Panc1 (cell line): ENCODE measurements around the gene ATRNL1. TPM values are rescaled to one million over a fixed set of nuclear protein-coding genes. Genes with fewer than 3 reads are reported as not detected.

Experiments
- ATAC-seq: fragments of 200-7000 bp; cut with Tn5 transposase; 2 replicates; pipeline ENCODE4 v1.9.1; 2020; ENCODE audit warnings: mild to moderate bottlenecking, moderate library complexity
- BruUV-seq: library from RNA; stranded (reverse); fragments of 400-500 nt; replicated peaks from 2 replicates; lab custom pipeline; 2021; lab: Mats Ljungman, UMichigan
- CTCF ChIA-PET: fragments of 300-600 bp; sonication (Branson Sonifier 250); formaldehyde crosslinking; loops from one replicate; lab custom pipeline; 2022; ENCODE audit warnings: antibody characterized with exemption; lab: Charles Lee
- POLR2A ChIA-PET: fragments of 300-600 bp; sonication (Branson Sonifier 250); formaldehyde crosslinking; loops from one replicate; lab custom pipeline; 2022; ENCODE audit warnings: antibody characterized with exemption; lab: Charles Lee
- DNase-seq: peaks from one replicate; pipeline ENCODE4 v3.0.0-alpha.2; 2010; ENCODE audit warnings: low read depth, low spot score
- H3K27ac ChIP-seq: 2 replicates; pipeline ENCODE4 v1.5.1; 2011; ENCODE audit warnings: mild to moderate bottlenecking, low read length, inconsistent platforms
- H3K27me3 ChIP-seq: fragments of 200-500 bp; sonication (Bioruptor generic); 2 replicates; pipeline ENCODE4 v1.6.0; 2014; ENCODE audit warnings: low read length, inconsistent platforms; ENCODE audit not compliant: control insufficient read depth, insufficient read depth
- H3K36me3 ChIP-seq: fragments of 200-500 bp; sonication (Bioruptor generic); 2 replicates; pipeline ENCODE4 v1.5.1; 2014; ENCODE audit warnings: inconsistent platforms, mild to moderate bottlenecking, low read length, moderate library complexity; ENCODE audit not compliant: control insufficient read depth, insufficient read depth
- H3K4me1 ChIP-seq: 2 replicates; pipeline ENCODE4 v1.5.1; 2011; ENCODE audit warnings: inconsistent platforms, mild to moderate bottlenecking, low read length, moderate library complexity; ENCODE audit not compliant: control insufficient read depth, insufficient read depth
- H3K4me3 ChIP-seq, 2 experiments: 2 replicates each; pipeline ENCODE4 v1.5.1; 2011 to 2012; ENCODE audit warnings: low read depth in 2 of 2, low read length in 2 of 2, mild to moderate bottlenecking in 2 of 2, inconsistent platforms in 1 of 2, moderate library complexity in 1 of 2
- H3K9me3 ChIP-seq: fragments of 200-500 bp; sonication (Bioruptor generic); 2 replicates; pipeline ENCODE4 v1.5.1; 2014; ENCODE audit warnings: low read depth, mild to moderate bottlenecking, inconsistent platforms, low read length, moderate library complexity; ENCODE audit not compliant: control insufficient read depth, insufficient read depth
- POLR2AphosphoS5 ChIP-seq: IDR thresholded peaks from 2 replicates; pipeline ENCODE4 v1.6.1; 2012; ENCODE audit warnings: mild to moderate bottlenecking, low read depth, low read length, moderate library complexity
- SIN3A ChIP-seq: IDR thresholded peaks from 2 replicates; pipeline ENCODE4 v1.6.1; 2012; ENCODE audit warnings: low read depth, mild to moderate bottlenecking, low read length, moderate library complexity, borderline replicate concordance; ENCODE audit not compliant: insufficient read depth
- TCF7L2 ChIP-seq: IDR thresholded peaks from 2 replicates; pipeline ENCODE4 v1.6.1; 2011; ENCODE audit warnings: mild to moderate bottlenecking, low read depth, low read length, inconsistent platforms
- in situ Hi-C: cut with HindIII; loops from 2 replicates; pipeline ENCODE4 v1.10.0; 2016; ENCODE audit warnings: low sequenced_read_pairs, low pct_unique_long_range_greater_than_20kb
- intact Hi-C: fragments of 100-400 bp; cut with micrococcal nuclease; formaldehyde crosslinking; loops from one replicate; pipeline ENCODE4 v1.10.0; 2022; ENCODE audit not compliant: unreplicated experiment
- total RNA-seq: library from RNA; stranded (reverse); gene quantifications from one replicate; pipeline ENCODE4 v1.2.1, GENCODE V29; 2021; ENCODE audit not compliant: unreplicated experiment
- TF ChIP-seq, protein P1 (sequence below), 2 experiments: IDR thresholded peaks; 2 replicates each; pipeline ENCODE4 v1.6.1; 2011 to 2012; ENCODE audit warnings: low read depth in 2 of 2, control low read depth in 1 of 2, low read length in 1 of 2, mild to moderate bottlenecking in 1 of 2, moderate library complexity in 1 of 2; ENCODE audit not compliant: insufficient read depth in 1 of 2
- TF ChIP-seq, protein P2 (sequence below): fragments of 450-650 bp; IDR thresholded peaks from 2 replicates; pipeline ENCODE4 v1.5.1; 2017; ENCODE audit warnings: mild to moderate bottlenecking

ATRNL1 gene
- total RNA-seq, 1 experiment from 2014 or later = 17.1 TPM

DNA sequence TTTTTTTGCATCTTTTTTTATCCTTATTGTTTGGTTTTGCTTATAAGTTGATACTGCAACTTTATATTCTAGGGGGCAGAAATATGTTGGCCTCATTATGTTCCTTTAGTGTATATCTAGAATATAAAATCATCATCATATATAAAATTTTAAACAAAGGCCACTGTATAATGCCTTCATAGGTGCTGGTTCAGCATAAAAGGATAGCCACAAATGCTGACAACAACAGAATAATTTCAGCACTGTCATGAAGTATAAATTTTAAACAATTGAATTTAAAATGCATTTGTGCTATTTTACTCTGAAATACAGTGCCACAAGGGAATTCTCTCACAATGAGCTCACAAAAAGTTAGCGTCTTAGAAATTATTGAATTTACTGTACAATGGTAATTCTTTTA is 285.9 kb downstream of the ATRNL1 start:
- POLR2A ChIA-PET = no interaction called here
- no peak for TF ChIP-seq POLR2AphosphoS5
- TF ChIP-seq, protein P1, sequence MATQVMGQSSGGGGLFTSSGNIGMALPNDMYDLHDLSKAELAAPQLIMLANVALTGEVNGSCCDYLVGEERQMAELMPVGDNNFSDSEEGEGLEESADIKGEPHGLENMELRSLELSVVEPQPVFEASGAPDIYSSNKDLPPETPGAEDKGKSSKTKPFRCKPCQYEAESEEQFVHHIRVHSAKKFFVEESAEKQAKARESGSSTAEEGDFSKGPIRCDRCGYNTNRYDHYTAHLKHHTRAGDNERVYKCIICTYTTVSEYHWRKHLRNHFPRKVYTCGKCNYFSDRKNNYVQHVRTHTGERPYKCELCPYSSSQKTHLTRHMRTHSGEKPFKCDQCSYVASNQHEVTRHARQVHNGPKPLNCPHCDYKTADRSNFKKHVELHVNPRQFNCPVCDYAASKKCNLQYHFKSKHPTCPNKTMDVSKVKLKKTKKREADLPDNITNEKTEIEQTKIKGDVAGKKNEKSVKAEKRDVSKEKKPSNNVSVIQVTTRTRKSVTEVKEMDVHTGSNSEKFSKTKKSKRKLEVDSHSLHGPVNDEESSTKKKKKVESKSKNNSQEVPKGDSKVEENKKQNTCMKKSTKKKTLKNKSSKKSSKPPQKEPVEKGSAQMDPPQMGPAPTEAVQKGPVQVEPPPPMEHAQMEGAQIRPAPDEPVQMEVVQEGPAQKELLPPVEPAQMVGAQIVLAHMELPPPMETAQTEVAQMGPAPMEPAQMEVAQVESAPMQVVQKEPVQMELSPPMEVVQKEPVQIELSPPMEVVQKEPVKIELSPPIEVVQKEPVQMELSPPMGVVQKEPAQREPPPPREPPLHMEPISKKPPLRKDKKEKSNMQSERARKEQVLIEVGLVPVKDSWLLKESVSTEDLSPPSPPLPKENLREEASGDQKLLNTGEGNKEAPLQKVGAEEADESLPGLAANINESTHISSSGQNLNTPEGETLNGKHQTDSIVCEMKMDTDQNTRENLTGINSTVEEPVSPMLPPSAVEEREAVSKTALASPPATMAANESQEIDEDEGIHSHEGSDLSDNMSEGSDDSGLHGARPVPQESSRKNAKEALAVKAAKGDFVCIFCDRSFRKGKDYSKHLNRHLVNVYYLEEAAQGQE (IDR thresholded peaks at IDR 0.05; ENCODE audit: insufficient read depth in 1 of 2, low read depth in 2 of 2, low read length in 1 of 2) = no peak
- TF ChIP-seq TCF7L2 = no peak
- no peak for TF ChIP-seq SIN3A
- TF ChIP-seq, protein P2, sequence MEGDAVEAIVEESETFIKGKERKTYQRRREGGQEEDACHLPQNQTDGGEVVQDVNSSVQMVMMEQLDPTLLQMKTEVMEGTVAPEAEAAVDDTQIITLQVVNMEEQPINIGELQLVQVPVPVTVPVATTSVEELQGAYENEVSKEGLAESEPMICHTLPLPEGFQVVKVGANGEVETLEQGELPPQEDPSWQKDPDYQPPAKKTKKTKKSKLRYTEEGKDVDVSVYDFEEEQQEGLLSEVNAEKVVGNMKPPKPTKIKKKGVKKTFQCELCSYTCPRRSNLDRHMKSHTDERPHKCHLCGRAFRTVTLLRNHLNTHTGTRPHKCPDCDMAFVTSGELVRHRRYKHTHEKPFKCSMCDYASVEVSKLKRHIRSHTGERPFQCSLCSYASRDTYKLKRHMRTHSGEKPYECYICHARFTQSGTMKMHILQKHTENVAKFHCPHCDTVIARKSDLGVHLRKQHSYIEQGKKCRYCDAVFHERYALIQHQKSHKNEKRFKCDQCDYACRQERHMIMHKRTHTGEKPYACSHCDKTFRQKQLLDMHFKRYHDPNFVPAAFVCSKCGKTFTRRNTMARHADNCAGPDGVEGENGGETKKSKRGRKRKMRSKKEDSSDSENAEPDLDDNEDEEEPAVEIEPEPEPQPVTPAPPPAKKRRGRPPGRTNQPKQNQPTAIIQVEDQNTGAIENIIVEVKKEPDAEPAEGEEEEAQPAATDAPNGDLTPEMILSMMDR = no peak
- intact Hi-C loops = no loop called here
- no peak for ATAC-seq
- H3K36me3 ChIP-seq = no peaks in the 10 kb centered on the region
- no peaks in the 10 kb centered on the region for H3K27me3 ChIP-seq
- CTCF ChIA-PET = no interaction called here
- no peaks in the 10 kb centered on the region for H3K4me1 ChIP-seq
- H3K27ac ChIP-seq = no peak overlapping the region
- H3K9me3 ChIP-seq = no peaks in the 10 kb centered on the region
- no peak for DNase-seq
- H3K4me3 ChIP-seq = no peak overlapping the region
- no TSS peak for BruUV-seq
- in situ Hi-C loops = no loop called here

DNA sequence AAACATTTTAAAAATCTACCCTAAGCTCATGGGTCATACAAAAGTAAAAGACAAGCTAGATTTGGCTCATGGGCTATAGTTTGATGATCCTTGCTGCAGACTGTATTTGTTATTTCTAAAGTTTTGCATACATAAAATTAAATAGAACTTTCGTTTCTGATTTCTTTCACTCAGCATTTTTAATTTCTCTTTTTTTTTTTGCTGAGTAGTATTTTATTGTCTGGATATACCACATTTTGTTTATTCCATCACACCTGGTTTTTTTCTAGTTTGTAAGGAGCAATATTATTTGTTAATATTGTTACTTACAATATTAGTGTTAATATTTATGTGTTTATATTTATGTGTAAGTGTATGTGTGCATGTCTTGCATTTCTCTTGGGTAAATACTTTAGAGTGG is 291.5 kb downstream of the ATRNL1 start:
- H3K4me1 ChIP-seq = no peaks in the 10 kb centered on the region
- DNase-seq (no peak), ATAC-seq (no peak)
- intact Hi-C loops (no loop called here), in situ Hi-C loops (no loop called here)
- no peak overlapping the region for H3K4me3 ChIP-seq
- POLR2A ChIA-PET = no interaction called here
- no peak overlapping the region for H3K27ac ChIP-seq
- H3K27me3 ChIP-seq = no peaks in the 10 kb centered on the region
- CTCF ChIA-PET = no interaction called here
- no peaks in the 10 kb centered on the region for H3K9me3 ChIP-seq
- no peaks in the 10 kb centered on the region for H3K36me3 ChIP-seq
- TF ChIP-seq, protein P2 = no peak
- TF ChIP-seq, protein P1 (IDR thresholded peaks at IDR 0.05; ENCODE audit: insufficient read depth in 1 of 2, low read depth in 2 of 2, low read length in 1 of 2) = no peak
- TF ChIP-seq TCF7L2 (no peak), POLR2AphosphoS5 (no peak)
- BruUV-seq = no TSS peak
